ENCODE data around the gene CCR6. TPM values are rescaled to one million over a fixed set of nuclear protein-coding genes. Genes with fewer than 3 reads are reported as not detected.

The CCR6 gene
- polyA plus RNA-seq, 1 donor = 5.9 TPM

DNA sequence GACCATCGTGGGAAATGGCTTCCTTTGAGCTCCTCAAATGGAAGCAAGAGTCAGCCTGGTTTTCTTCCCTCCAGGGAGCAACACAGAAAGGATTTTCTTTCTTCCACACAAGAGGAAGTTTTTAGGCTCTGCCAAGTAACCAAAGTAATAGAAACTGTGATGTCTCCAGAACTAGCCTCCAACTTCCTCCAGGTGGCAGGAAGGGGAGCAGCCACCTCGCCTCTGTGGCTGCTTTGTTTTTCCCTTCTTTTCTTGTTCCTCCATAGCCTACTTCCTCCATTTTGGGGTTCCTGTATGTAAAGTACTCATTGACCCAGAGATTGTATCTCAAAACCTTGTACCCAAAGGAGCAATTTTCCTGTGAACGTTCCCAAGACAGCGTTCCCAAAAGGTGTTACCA is 32.7 kb upstream of the CCR6 start:
- DNase-seq = no peak
- no CpG with 5 or more reads among the region's 4 CpGs for whole genome bisulfite sequencing (ENCODE audit: insufficient coverage, low lambda C conversion rate)
- Histone ChIP-seq H3K4me1 (ENCODE audit: control insufficient read depth, insufficient read depth, low read length) (no peaks in the 10 kb centered on the region), H3K9me3 (ENCODE audit: control insufficient read depth, low read depth, low read length) (peaks cover 15% of the 10 kb centered on the region), H3K4me3 (ENCODE audit: low read length) (no peak overlapping the region), H3K36me3 (ENCODE audit: control insufficient read depth, insufficient read depth, low read length) (no peaks in the 10 kb centered on the region), H3K27ac (ENCODE audit: low read length) (no peak overlapping the region), H3K27me3 (ENCODE audit: control insufficient read depth, insufficient read depth, low read length) (no peaks in the 10 kb centered on the region)

DNA sequence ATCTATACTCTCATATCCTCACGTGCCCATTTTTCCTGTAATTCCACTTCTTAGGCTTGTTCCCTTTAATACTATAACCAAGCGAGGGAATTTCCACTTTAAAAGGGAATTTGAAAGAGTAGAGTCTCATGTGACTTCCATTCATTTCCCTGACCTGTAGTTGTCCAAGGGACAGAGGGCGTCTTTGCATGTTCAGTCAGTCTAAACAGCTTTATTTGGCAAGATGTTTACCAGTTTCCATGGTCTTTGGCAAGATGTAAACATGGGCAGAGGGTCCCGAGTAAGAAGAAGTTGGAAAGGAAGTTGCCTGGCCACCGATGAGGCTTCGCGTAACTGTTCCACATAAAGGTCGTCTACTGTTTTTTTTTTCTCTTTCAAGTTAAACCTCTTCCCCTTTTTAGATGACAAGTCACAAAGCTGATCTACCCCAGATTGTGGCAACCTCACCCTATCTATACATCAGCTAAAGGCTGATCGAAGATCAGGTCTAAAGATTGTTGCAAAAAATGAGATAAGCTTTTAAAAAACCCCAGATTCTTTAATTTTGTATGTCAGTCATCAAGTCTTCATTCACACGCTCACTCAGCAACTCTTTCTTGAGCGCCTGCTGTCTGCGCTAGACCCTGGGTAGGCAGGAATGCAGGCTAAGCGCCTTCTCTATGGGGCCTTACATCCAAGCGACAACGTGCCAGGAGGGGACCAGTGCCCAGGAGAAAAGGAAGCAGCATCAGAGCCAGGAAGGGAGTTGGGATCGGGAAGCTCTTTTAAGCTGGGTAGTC is 31.7 kb upstream of the CCR6 start:
- no peaks in the 10 kb centered on the region for H3K27me3 ChIP-seq (ENCODE audit: control insufficient read depth, insufficient read depth, low read length)
- no peak overlapping the region for H3K27ac ChIP-seq (ENCODE audit: low read length)

DNA sequence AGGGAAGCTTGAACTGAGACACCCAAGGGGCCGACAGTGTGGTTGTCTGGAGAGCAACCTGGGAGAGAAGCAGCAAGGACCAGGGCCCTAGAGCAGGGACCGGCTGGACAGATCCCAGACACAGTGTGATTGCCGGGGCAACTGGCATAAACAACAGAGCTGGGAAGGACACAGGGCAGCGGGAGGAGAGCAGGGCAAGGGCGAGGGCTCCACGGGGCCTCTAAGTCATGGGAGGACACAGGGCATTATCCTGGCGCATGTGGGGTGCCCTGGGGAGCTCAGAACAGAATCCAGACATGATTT is 31.1 kb upstream of the CCR6 start:
- no CpG with 5 or more reads among the region's 7 CpGs for WGBS (ENCODE audit: insufficient coverage, low lambda C conversion rate)
- H3K27ac ChIP-seq (ENCODE audit: low read length) = no peak overlapping the region
- no peaks in the 10 kb centered on the region for H3K27me3 ChIP-seq (ENCODE audit: control insufficient read depth, insufficient read depth, low read length)
- no peaks in the 10 kb centered on the region for H3K4me1 ChIP-seq (ENCODE audit: control insufficient read depth, insufficient read depth, low read length)
- H3K4me3 ChIP-seq (ENCODE audit: low read length) = no peak overlapping the region
- H3K9me3 ChIP-seq (ENCODE audit: control insufficient read depth, low read depth, low read length) = peaks cover 15% of the 10 kb centered on the region
- no peak for DNase-seq
- H3K36me3 ChIP-seq (ENCODE audit: control insufficient read depth, insufficient read depth, low read length) = no peaks in the 10 kb centered on the region

More for the DNA sequence above, 31.7 kb upstream of the CCR6 start:
- no peak overlapping the region for H3K4me3 ChIP-seq (ENCODE audit: low read length)
- no peaks in the 10 kb centered on the region for H3K36me3 ChIP-seq (ENCODE audit: control insufficient read depth, insufficient read depth, low read length)
- DNase-seq = no peak
- peaks cover 15% of the 10 kb centered on the region for H3K9me3 ChIP-seq (ENCODE audit: control insufficient read depth, low read depth, low read length)
- no peaks in the 10 kb centered on the region for H3K4me1 ChIP-seq (ENCODE audit: control insufficient read depth, insufficient read depth, low read length)
- 96% methylated on average over 5 of the region's 16 CpGs for WGBS (ENCODE audit: insufficient coverage, low lambda C conversion rate)

GRCh38 chr6:167092672-167093339 is 30.1 kb upstream of the CCR6 start:
- Histone ChIP-seq H3K27me3 (ENCODE audit: control insufficient read depth, insufficient read depth, low read length) (no peaks in the 10 kb centered on the region), H3K4me1 (ENCODE audit: control insufficient read depth, insufficient read depth, low read length) (no peaks in the 10 kb centered on the region), H3K4me3 (ENCODE audit: low read length) (no peak overlapping the region), H3K36me3 (ENCODE audit: control insufficient read depth, insufficient read depth, low read length) (no peaks in the 10 kb centered on the region), H3K27ac (ENCODE audit: low read length) (no peak overlapping the region), H3K9me3 (ENCODE audit: control insufficient read depth, low read depth, low read length) (peaks cover 10% of the 10 kb centered on the region)
- WGBS (ENCODE audit: insufficient coverage, low lambda C conversion rate) = 86% methylated on average over 3 of the region's 16 CpGs
- no peak for DNase-seq

DNA sequence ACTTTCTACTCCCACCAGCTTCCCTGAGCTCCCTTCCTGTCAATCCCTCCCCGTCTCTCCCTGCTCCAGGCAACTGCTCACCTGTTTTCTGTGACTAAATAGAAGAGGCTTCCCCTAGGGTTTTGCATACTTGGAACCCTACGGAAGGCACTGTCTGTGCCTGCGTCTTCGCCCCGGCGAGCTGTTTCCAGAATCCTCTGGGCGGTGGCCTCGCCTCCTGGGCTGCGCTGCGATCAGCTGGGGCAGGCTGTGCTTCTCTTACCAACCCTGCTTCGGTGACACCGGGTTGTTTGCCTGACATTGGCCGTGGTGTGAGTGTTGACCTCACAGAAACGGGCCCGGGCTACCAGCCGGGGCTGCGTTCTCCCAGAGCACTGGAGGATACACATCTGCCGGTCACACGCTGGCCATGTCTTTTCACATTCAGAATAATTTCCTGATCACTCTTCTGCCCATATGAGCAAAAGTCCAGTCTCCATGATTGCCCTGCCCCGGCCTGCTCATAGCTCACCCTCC is 29.4 kb upstream of the CCR6 start:
- WGBS (ENCODE audit: insufficient coverage, low lambda C conversion rate) = no CpG with 5 or more reads among the region's 20 CpGs
- H3K36me3 ChIP-seq (ENCODE audit: control insufficient read depth, insufficient read depth, low read length) = no peaks in the 10 kb centered on the region
- H3K4me1 ChIP-seq (ENCODE audit: control insufficient read depth, insufficient read depth, low read length) = no peaks in the 10 kb centered on the region
- DNase-seq = no peak
- H3K27ac ChIP-seq (ENCODE audit: low read length) = no peak overlapping the region
- no peaks in the 10 kb centered on the region for H3K27me3 ChIP-seq (ENCODE audit: control insufficient read depth, insufficient read depth, low read length)
- H3K4me3 ChIP-seq (ENCODE audit: low read length) = no peak overlapping the region
- peaks cover 9% of the 10 kb centered on the region for H3K9me3 ChIP-seq (ENCODE audit: control insufficient read depth, low read depth, low read length)

- no CpG with 5 or more reads among the region's 28 CpGs for WGBS (ENCODE audit: insufficient coverage, low lambda C conversion rate)
- Histone ChIP-seq H3K27ac (ENCODE audit: low read length) (no peak overlapping the region), H3K27me3 (ENCODE audit: control insufficient read depth, insufficient read depth, low read length) (no peaks in the 10 kb centered on the region), H3K9me3 (ENCODE audit: control insufficient read depth, low read depth, low read length) (peaks cover 9% of the 10 kb centered on the region), H3K4me1 (ENCODE audit: control insufficient read depth, insufficient read depth, low read length) (no peaks in the 10 kb centered on the region), H3K4me3 (ENCODE audit: low read length) (no peak overlapping the region), H3K36me3 (ENCODE audit: control insufficient read depth, insufficient read depth, low read length) (no peaks in the 10 kb centered on the region)
- no peak for DNase-seq
These were observed 28.9 kb upstream of the CCR6 start for GRCh38 chr6:167093922-167094432.

DNA sequence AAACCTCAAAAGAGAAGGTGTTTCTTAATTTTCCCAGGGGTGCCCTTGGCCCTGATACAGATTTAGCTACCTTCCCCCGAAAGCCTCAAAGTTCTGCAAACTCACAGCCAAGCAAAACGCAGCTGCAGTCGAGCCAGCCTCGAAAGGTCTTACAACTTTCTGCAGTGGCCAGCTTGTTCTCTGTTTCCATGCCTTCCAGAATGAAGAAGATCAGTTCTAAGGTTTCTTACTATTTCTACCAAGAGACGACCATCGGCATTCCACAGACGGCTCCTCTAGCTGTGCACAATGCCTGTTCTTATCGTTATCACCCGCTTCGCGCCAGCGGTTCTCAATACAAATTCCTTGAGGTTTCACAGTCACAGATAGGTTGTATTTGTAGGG is 28.5 kb upstream of the CCR6 start:
- H3K27me3 ChIP-seq (ENCODE audit: control insufficient read depth, insufficient read depth, low read length) = no peaks in the 10 kb centered on the region
- no peaks in the 10 kb centered on the region for H3K4me1 ChIP-seq (ENCODE audit: control insufficient read depth, insufficient read depth, low read length)
- no peak for DNase-seq
- WGBS (ENCODE audit: insufficient coverage, low lambda C conversion rate) = no CpG with 5 or more reads among the region's 12 CpGs
- H3K27ac ChIP-seq (ENCODE audit: low read length) = no peak overlapping the region
- no peak overlapping the region for H3K4me3 ChIP-seq (ENCODE audit: low read length)
- no peaks in the 10 kb centered on the region for H3K36me3 ChIP-seq (ENCODE audit: control insufficient read depth, insufficient read depth, low read length)
- H3K9me3 ChIP-seq (ENCODE audit: control insufficient read depth, low read depth, low read length) = peaks cover 9% of the 10 kb centered on the region

GRCh38 chr6:167094820-167095637 is 27.9 kb upstream of the CCR6 start:
- Histone ChIP-seq H3K27me3 (ENCODE audit: control insufficient read depth, insufficient read depth, low read length) (no peaks in the 10 kb centered on the region), H3K9me3 (ENCODE audit: control insufficient read depth, low read depth, low read length) (peaks cover 9% of the 10 kb centered on the region), H3K4me1 (ENCODE audit: control insufficient read depth, insufficient read depth, low read length) (no peaks in the 10 kb centered on the region), H3K4me3 (ENCODE audit: low read length) (no peak overlapping the region), H3K27ac (ENCODE audit: low read length) (no peak overlapping the region), H3K36me3 (ENCODE audit: control insufficient read depth, insufficient read depth, low read length) (no peaks in the 10 kb centered on the region)
- no CpG with 5 or more reads among the region's 4 CpGs for WGBS (ENCODE audit: insufficient coverage, low lambda C conversion rate)
- no peak for DNase-seq

DNA sequence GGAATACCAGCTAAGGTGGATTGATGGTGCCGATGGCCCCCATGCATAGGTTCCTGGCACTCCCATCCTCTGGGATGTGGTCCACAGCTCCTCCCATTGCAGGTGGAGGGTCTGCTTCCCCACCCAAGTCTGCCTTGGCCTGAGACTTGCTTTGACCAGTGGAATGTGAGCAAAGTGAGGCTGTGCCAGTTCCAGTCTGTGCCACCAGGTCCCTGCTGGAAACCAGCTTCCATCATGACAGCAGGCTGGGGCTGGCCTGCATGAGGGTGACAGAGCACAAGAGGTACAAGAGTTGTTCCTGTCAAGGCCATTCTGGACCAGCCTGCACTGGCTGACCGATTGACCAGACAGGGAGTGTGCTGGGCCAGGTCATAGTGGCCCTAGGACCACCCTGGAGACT is 27.0 kb upstream of the CCR6 start:
- H3K27me3 ChIP-seq (ENCODE audit: control insufficient read depth, insufficient read depth, low read length) = no peaks in the 10 kb centered on the region
- DNase-seq = no peak
- no peak overlapping the region for H3K27ac ChIP-seq (ENCODE audit: low read length)
- no peaks in the 10 kb centered on the region for H3K36me3 ChIP-seq (ENCODE audit: control insufficient read depth, insufficient read depth, low read length)
- peaks cover 9% of the 10 kb centered on the region for H3K9me3 ChIP-seq (ENCODE audit: control insufficient read depth, low read depth, low read length)
- WGBS (ENCODE audit: insufficient coverage, low lambda C conversion rate) = no CpG with 5 or more reads among the region's 2 CpGs
- no peaks in the 10 kb centered on the region for H3K4me1 ChIP-seq (ENCODE audit: control insufficient read depth, insufficient read depth, low read length)
- H3K4me3 ChIP-seq (ENCODE audit: low read length) = no peak overlapping the region

DNA sequence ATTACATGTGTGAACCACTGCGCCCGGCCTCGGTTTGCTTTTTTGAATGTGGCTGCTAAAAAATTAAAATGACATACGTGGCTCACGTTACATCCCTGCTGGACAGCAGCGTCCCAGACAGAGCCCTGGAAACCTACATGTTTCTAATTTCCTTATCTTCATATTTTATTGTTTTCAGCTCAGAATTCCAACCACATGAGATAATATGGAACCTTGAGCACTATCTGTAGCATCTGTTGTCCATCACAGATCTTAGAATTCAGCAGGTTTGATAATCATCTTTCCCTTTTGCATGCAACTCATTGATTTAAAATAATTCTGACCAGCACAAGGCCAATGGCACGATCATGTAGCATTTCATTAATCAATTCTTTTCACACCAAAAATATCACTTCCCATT is 25.9 kb upstream of the CCR6 start:
- no peaks in the 10 kb centered on the region for H3K27me3 ChIP-seq (ENCODE audit: control insufficient read depth, insufficient read depth, low read length)
- H3K27ac ChIP-seq (ENCODE audit: low read length) = no peak overlapping the region
- 97% methylated on average over 4 of the region's 7 CpGs for WGBS (ENCODE audit: insufficient coverage, low lambda C conversion rate)
- DNase-seq = no peak
- H3K4me1 ChIP-seq (ENCODE audit: control insufficient read depth, insufficient read depth, low read length) = no peaks in the 10 kb centered on the region
- no peak overlapping the region for H3K4me3 ChIP-seq (ENCODE audit: low read length)
- H3K9me3 ChIP-seq (ENCODE audit: control insufficient read depth, low read depth, low read length) = peaks cover 9% of the 10 kb centered on the region
- H3K36me3 ChIP-seq (ENCODE audit: control insufficient read depth, insufficient read depth, low read length) = no peaks in the 10 kb centered on the region
